ENCODE results near the gene EML5.

GRCh38 chr14:88597038-88597437 is 195.7 kb downstream of the EML5 start:
- TF ChIP-seq, protein P1, sequence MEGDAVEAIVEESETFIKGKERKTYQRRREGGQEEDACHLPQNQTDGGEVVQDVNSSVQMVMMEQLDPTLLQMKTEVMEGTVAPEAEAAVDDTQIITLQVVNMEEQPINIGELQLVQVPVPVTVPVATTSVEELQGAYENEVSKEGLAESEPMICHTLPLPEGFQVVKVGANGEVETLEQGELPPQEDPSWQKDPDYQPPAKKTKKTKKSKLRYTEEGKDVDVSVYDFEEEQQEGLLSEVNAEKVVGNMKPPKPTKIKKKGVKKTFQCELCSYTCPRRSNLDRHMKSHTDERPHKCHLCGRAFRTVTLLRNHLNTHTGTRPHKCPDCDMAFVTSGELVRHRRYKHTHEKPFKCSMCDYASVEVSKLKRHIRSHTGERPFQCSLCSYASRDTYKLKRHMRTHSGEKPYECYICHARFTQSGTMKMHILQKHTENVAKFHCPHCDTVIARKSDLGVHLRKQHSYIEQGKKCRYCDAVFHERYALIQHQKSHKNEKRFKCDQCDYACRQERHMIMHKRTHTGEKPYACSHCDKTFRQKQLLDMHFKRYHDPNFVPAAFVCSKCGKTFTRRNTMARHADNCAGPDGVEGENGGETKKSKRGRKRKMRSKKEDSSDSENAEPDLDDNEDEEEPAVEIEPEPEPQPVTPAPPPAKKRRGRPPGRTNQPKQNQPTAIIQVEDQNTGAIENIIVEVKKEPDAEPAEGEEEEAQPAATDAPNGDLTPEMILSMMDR (IDR thresholded peaks at IDR 0.05; ENCODE audit: extremely low read depth in 1 of 2, insufficient read depth in 1 of 2, low read depth in 1 of 2, low read length in 2 of 2), result no peak
- TF ChIP-seq EZH2 (IDR thresholded peaks at IDR 0.05; ENCODE audit: borderline replicate concordance, low read depth, low read length, severe bottlenecking), result no peak

Data from endothelial cell of umbilical vein (primary cell).